ENCODE data around the gene APOBEC4. TPM values are rescaled to one million over a fixed set of nuclear protein-coding genes. Genes with fewer than 3 reads are reported as not detected.

The APOBEC4 gene
- not detected for total RNA-seq

GRCh38 chr1:183652547-183653461 lies at the start of gene APOBEC4:
Gene APOBEC4, minus strand, starts transcription at chr1:183653316. Its CDS starts 4,535 bp downstream, at chr1:183648781.
- Mint-ChIP-seq H3K9me3 (no peaks in the 10 kb centered on the region), H3K4me1 (peaks cover 33% of the 10 kb centered on the region), H3K27me3 (no peaks in the 10 kb centered on the region), H3K27ac (peak within 1 kb of the TSS; percentile 85), H3K36me3 (no peaks in the 10 kb centered on the region), H3K4me3 (peak within 1 kb of the TSS; percentile 14)
- DNase-seq: peak; percentile 3

- Mint-ChIP-seq H3K9me3 (no peaks in the 10 kb centered on the region), H3K4me3 (no peak overlapping the region)
Observed at GRCh38 chr1:183702813-183703198, 49.7 kb upstream of the APOBEC4 start.

GRCh38 chr1:183702087-183702812 lies 49.1 kb upstream of the APOBEC4 start:
- Mint-ChIP-seq H3K4me3 (no peak overlapping the region), H3K27ac (no peak overlapping the region), H3K36me3 (peaks cover 3% of the 10 kb centered on the region), H3K4me1 (peaks cover 10% of the 10 kb centered on the region), H3K27me3 (no peaks in the 10 kb centered on the region), H3K9me3 (no peaks in the 10 kb centered on the region)
- no peak for DNase-seq

More at GRCh38 chr1:183702813-183703198, 49.7 kb upstream of the APOBEC4 start:
- no peak overlapping the region for H3K27ac Mint-ChIP-seq
- no peak for DNase-seq
- H3K27me3 Mint-ChIP-seq: no peaks in the 10 kb centered on the region
- peaks cover 3% of the 10 kb centered on the region for H3K36me3 Mint-ChIP-seq
- H3K4me1 Mint-ChIP-seq: peaks cover 9% of the 10 kb centered on the region

DNA sequence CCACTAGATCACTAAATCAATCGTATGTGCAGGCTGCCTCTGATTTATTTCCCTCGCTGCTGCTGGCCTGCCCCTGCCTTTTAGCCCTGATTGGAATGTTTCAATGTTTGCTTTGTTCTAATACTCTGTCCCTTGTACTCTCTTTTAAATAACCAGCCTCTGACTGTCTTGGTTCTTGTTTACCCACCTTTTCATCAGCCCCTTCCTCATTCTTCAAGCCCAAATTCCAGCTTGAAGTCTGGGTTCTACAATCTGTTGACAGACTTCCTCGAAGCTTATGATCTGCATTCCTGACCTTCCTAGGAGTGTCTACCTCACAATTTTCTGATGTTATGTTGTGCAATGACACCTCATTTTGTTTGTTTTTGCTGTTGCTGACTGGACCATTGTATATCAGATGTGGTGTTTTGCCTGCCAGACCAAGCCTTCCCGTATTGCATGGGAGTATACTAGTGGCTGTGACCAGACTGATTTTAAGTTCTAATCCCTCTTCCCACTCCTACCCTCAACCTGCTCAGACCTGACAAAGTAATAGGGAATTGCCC lies 46.6 kb upstream of the APOBEC4 start:
- peaks cover 10% of the 10 kb centered on the region for H3K4me1 Mint-ChIP-seq
- DNase-seq: no peak
- peaks cover 3% of the 10 kb centered on the region for H3K36me3 Mint-ChIP-seq
- no peak overlapping the region for H3K4me3 Mint-ChIP-seq
- H3K9me3 Mint-ChIP-seq: no peaks in the 10 kb centered on the region
- H3K27ac Mint-ChIP-seq: no peak overlapping the region
- H3K27me3 Mint-ChIP-seq: no peaks in the 10 kb centered on the region

DNA sequence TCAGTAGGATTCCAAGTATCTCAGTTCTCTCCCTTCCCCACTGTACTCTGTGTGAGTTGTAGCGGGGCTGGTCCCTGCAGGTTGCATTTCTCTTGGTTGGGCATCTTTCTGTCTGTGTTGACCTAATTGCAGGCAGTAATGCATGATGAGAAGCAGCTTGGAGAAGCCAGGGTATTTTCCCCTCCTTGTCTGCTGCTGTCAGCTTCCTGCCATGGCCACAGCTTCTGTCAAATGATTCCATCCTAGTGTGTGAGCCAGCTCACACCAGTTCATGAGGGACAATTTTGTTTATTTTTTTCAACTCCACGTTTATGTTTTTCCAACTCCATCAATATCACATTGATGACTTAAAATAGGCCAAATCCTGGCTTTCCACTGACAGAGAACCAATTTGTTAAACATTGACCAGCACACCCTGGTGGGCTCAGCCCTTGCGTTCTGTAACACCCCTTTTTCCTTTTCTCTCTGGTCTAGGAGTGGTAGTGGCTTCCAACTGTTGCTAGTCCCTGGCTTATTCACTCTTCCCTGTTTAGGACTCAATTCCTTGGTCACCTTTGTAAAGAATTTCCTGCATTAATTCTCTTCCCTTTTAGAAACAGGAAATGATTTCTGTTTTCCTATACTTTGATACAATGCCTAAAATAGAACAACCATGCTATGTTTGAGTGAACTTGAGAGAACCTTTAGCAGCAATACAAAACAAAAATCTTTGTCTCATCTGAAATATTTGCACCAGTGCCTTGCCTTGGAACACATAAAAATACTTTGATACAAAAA lies 44.9 kb upstream of the APOBEC4 start:
- H3K27me3 Mint-ChIP-seq: no peaks in the 10 kb centered on the region
- no peak overlapping the region for H3K27ac Mint-ChIP-seq
- peaks cover 3% of the 10 kb centered on the region for H3K36me3 Mint-ChIP-seq
- no peak overlapping the region for H3K4me3 Mint-ChIP-seq
- DNase-seq: no peak
- H3K4me1 Mint-ChIP-seq: peaks cover 10% of the 10 kb centered on the region
- H3K9me3 Mint-ChIP-seq: no peaks in the 10 kb centered on the region

GRCh38 chr1:183696981-183697380 lies 43.9 kb upstream of the APOBEC4 start:
- no peaks in the 10 kb centered on the region for H3K27me3 Mint-ChIP-seq
- no peaks in the 10 kb centered on the region for H3K9me3 Mint-ChIP-seq
- H3K27ac Mint-ChIP-seq: no peak overlapping the region
- H3K36me3 Mint-ChIP-seq: peaks cover 3% of the 10 kb centered on the region
- DNase-seq: no peak
- peaks cover 10% of the 10 kb centered on the region for H3K4me1 Mint-ChIP-seq
- no peak overlapping the region for H3K4me3 Mint-ChIP-seq

GRCh38 chr1:183694755-183695154 lies 41.6 kb upstream of the APOBEC4 start:
- H3K27ac Mint-ChIP-seq: no peak overlapping the region
- no peak for DNase-seq
- no peak overlapping the region for H3K4me3 Mint-ChIP-seq
- H3K36me3 Mint-ChIP-seq: no peaks in the 10 kb centered on the region
- no peaks in the 10 kb centered on the region for H3K9me3 Mint-ChIP-seq
- peaks cover 13% of the 10 kb centered on the region for H3K4me1 Mint-ChIP-seq
- no peaks in the 10 kb centered on the region for H3K27me3 Mint-ChIP-seq

DNA sequence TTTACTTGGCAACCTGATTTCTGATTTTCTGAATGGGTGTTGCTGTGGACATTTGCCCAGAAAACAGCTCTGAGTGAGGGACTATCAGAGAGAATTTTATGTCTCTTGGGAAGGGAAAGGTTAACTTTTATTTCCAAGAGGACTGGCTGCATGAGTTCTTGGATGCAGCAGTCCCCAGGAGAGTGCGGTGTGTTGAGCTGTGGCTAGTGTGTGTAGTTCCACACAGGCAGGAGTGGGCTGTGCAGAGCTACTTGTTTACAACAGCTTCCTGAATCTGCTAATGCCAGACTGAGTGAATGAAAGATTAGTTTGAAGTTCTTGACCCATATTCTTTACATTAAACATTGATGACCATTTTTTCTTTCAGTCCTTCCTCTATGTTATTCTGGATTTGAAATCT lies 41.0 kb upstream of the APOBEC4 start:
- H3K9me3 Mint-ChIP-seq: no peaks in the 10 kb centered on the region
- H3K27ac Mint-ChIP-seq: no peak overlapping the region
- H3K4me1 Mint-ChIP-seq: peaks cover 15% of the 10 kb centered on the region
- no peak for DNase-seq
- H3K27me3 Mint-ChIP-seq: no peaks in the 10 kb centered on the region
- no peak overlapping the region for H3K4me3 Mint-ChIP-seq
- H3K36me3 Mint-ChIP-seq: no peaks in the 10 kb centered on the region

DNA sequence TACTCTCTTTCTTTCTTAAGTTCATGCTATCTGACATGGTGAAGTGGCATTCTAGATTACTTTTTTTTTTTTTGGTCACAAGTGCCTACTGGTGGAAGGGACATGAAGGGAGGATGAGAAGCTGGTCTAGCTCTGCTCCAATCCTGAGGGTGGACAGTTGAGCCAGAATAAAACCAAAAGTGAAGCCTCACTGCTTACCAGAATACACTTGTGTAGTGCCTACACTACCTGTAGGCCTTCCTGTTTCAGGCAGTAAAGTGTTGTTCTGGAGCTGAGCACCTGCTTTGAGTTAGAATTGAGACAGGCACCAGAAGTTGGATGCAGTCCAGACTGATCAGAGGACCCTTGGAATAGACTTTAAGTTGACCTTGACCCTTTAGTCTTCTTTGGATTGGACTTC lies 40.4 kb upstream of the APOBEC4 start:
- no peaks in the 10 kb centered on the region for H3K27me3 Mint-ChIP-seq
- H3K4me1 Mint-ChIP-seq: peaks cover 13% of the 10 kb centered on the region
- H3K36me3 Mint-ChIP-seq: no peaks in the 10 kb centered on the region
- DNase-seq: no peak
- no peak overlapping the region for H3K27ac Mint-ChIP-seq
- no peak overlapping the region for H3K4me3 Mint-ChIP-seq
- no peaks in the 10 kb centered on the region for H3K9me3 Mint-ChIP-seq

DNA sequence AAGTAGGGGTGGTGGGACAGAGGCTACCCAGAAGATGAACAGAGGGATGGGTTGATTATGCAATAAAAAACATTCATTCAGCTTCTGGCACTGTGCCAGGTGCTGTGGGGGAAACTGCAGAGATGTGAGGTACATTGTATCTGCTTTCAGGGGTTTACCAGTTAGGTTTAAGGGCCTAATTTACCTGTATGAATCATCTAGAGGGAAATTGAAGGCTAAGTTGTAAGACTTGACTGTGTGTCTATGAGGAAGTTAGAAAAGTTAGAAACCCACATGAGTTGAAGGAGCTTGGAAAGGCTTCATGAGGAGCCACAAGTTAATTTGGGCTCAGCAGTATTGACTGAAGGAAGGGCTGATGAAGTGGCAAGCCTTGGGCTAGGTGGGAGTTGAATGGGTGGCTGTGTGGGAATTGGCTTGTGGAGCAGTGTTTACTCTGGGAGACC lies 36.7 kb upstream of the APOBEC4 start:
- Mint-ChIP-seq H3K4me1 (peaks cover 5% of the 10 kb centered on the region), H3K9me3 (no peaks in the 10 kb centered on the region), H3K4me3 (no peak overlapping the region), H3K27me3 (no peaks in the 10 kb centered on the region), H3K27ac (no peak overlapping the region), H3K36me3 (no peaks in the 10 kb centered on the region)
- DNase-seq: peak; percentile 24

- Mint-ChIP-seq H3K27ac (no peak overlapping the region), H3K4me3 (no peak overlapping the region), H3K27me3 (no peaks in the 10 kb centered on the region), H3K9me3 (no peaks in the 10 kb centered on the region), H3K36me3 (no peaks in the 10 kb centered on the region), H3K4me1 (peaks cover 7% of the 10 kb centered on the region)
- no peak for DNase-seq
Observed at GRCh38 chr1:183688341-183689060, 35.4 kb upstream of the APOBEC4 start.

- Mint-ChIP-seq H3K36me3 (no peaks in the 10 kb centered on the region), H3K27me3 (no peaks in the 10 kb centered on the region), H3K4me3 (no peak overlapping the region), H3K9me3 (no peaks in the 10 kb centered on the region), H3K27ac (no peak overlapping the region), H3K4me1 (peaks cover 8% of the 10 kb centered on the region)
- no peak for DNase-seq
Observed at GRCh38 chr1:183687546-183688304, 34.6 kb upstream of the APOBEC4 start.

GRCh38 chr1:183686229-183686628 lies 33.1 kb upstream of the APOBEC4 start:
- peaks cover 4% of the 10 kb centered on the region for H3K27me3 Mint-ChIP-seq
- H3K9me3 Mint-ChIP-seq: no peaks in the 10 kb centered on the region
- no peak overlapping the region for H3K27ac Mint-ChIP-seq
- no peak overlapping the region for H3K4me3 Mint-ChIP-seq
- no peaks in the 10 kb centered on the region for H3K36me3 Mint-ChIP-seq
- H3K4me1 Mint-ChIP-seq: peaks cover 8% of the 10 kb centered on the region
- no peak for DNase-seq
